DOHH2 (cell line): ENCODE results near the gene POLN.

Source experiments
- CTCF ChIP-seq: fragments of 200-600 bp; sonication (generic); IDR thresholded peaks from one replicate; pipeline ENCODE4 v1.5.1; 2014; ENCODE audit warnings: antibody characterized with exemption, mild to moderate bottlenecking, low read depth, low read length; ENCODE audit not compliant: poor library complexity, severe bottlenecking
- EZH2phosphoT487 ChIP-seq: fragments of 200-600 bp; sonication (generic); IDR thresholded peaks from 2 replicates; pipeline ENCODE4 v1.6.1; 2017; ENCODE audit warnings: borderline replicate concordance, mild to moderate bottlenecking, antibody characterized with exemption, low read length, moderate library complexity, mixed read lengths

DNA sequence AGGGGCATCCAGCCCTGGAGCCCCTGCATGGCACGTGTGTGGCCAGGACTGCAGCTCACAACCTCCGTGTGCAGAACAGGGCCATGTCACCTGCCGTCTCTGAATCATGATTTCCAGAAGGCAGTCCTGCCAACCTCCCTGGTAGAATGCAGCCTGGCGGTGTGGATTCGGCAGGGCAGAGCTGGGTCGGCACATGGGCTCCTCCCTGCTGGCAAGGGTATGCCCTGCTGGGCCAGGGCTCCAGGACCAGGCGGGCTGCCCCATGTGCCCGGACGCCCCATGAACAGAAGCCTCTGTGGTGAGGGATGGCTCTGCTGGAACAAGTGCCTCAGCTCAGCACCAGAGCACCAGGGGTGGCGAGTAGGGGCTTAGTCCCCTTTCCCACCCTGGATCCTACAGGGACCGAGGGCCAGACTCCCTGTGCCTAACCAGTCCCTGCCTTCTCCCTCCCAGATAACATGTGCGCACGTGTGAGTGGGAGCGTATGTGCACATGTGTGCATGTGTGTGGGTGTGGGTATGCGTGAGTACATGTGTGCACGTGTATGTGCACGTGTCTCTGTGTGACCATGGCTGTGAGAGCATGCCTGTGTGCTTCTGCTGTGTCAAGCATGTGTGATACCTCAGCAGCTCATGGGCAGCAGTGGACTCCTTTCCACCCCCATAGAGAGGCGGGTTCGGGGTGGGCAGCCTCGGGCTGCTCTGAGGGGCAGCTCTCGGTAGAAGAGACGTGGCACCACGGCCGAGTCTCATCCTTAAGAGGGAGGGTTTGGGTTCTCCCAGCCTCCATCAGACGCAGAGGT is 30.3 kb upstream of the POLN start:
- no peak for TF ChIP-seq CTCF
- TF ChIP-seq EZH2phosphoT487 = no peak
